Pancreas (tissue), 10 donors: Measurements from ENCODE around the gene COL4A1. TPM values are rescaled to one million over a fixed set of nuclear protein-coding genes. Genes with fewer than 3 reads are reported as not detected.

Experiments
- ATAC-seq, 4 donors: fragments of 200-7000 bp; cut with Tn5 transposase; one replicate each; pipeline versions ENCODE4 v1.8.0 to v1.9.1; 2020; ENCODE audit warnings: mild to moderate bottlenecking in 4 of 4, moderate library complexity in 4 of 4
- DNase-seq, 6 donors: peaks; one replicate each; pipeline ENCODE4 v3.0.0-alpha.2; 2020
- FAIRE-seq: peaks from 2 replicates; lab custom pipeline; 2012; peaks lifted over from hg19 to GRCh38; lab: Jason Lieb, UNC
- H3K27ac ChIP-seq, 4 donors: fragments of 200-600 bp; sonication (generic); 1 replicate in 3 of 4; 2 replicates in 1 of 4; pipeline versions ENCODE4 v1.5.0 to v1.8.0; 2020
- H3K27me3 ChIP-seq, 4 donors: fragments of 200-600 bp; one replicate each; pipeline ENCODE4 v1.8.0; 2021
- H3K36me3 ChIP-seq, 3 donors: fragments of 200-600 bp; sonication (generic) in 1 of 3; one replicate each; pipeline versions ENCODE4 v1.5.0 to v1.8.0; 2020 to 2021
- H3K4me1 ChIP-seq, 3 donors: fragments of 200-600 bp; one replicate each; pipeline ENCODE4 v1.8.0; 2021
- H3K4me3 ChIP-seq, 4 donors: fragments of 200-600 bp; sonication (generic) in 2 of 4; one replicate each; pipeline versions ENCODE4 v1.5.0 to v1.8.0; 2020 to 2021
- H3K9me3 ChIP-seq, 4 donors: fragments of 200-600 bp; one replicate each; pipeline ENCODE4 v1.8.0; 2021
- CTCF ChIP-seq, 4 donors: fragments of 200-600 bp; sonication (generic) in 3 of 4; IDR thresholded peaks; one replicate each; pipeline versions ENCODE4 v1.5.0 to v1.8.0; 2021; ENCODE audit warnings: antibody characterized with exemption in 4 of 4
- WGBS, 2 donors: extraction: QIAGEN DNeasy Blood & Tissue Kit; methylation state at CpG; one replicate each; pipeline ENCODE4 v1.1.7; 2013; 5-methylcytosine and 5-hydroxymethylcytosine counted together
- intact Hi-C, 3 donors: fragments of 100-400 bp; cut with DNase I; formaldehyde crosslinking; loops; one replicate each; pipeline versions ENCODE4 v1.11.1 to v1.14.2; 2022
- polyA plus RNA-seq, 2 donors: library from polyadenylated mRNA; stranded (reverse); fragments of 200-250 nt; gene quantifications; one replicate each; pipeline ENCODE4 v1.2.3, GENCODE V29; 2013
- total RNA-seq, 6 donors: library from RNA; stranded (reverse); fragmentation: NEBNext Ultra II Directional in 4 of 6; extraction: Animal tissue kit (Norgen Biotek cat#: 25700) in 4 of 6; gene quantifications; one replicate each; pipeline versions ENCODE4 v1.2.1 to v1.2.4, GENCODE V29; 2021 to 2023
- donor health status: healthy with polysubstance abuse.
- donor health status: DM: no; HTN: no; CAD: no; lungs with moderate emphysema.
- donor health status: DM: no; HTN: no; CAD: no.
- donor health status: control.
- donor health status: control.
- donor health status: Bipolar disorder and iron deficiency.
- donor health status: DM: yes; HTN: yes; CAD: no.
- donor health status: DM: no; HTN: no; CAD: no.
- donor health status: DM: no; HTN: no; CAD: no.
- donor health status: DM: yes; HTN: yes; CAD: no.

The COL4A1 gene
- total RNA-seq, result 100 to 1,000 TPM in 2 of 6 donors, 10 to 100 TPM in 4; 20.7 to 167 (median 51.7) TPM
- polyA plus RNA-seq, result 10 to 100 TPM; 22.5 to 35.0 TPM

GRCh38 chr13:110306960-110307766 lies at the start of gene COL4A1, which contains the start of gene COL4A2:
TSS of gene COL4A1 (minus strand) at chr13:110307157. CDS start at chr13:110307027, 130 bp downstream.
TSS of gene COL4A2 (plus strand) at chr13:110307284. CDS start at chr13:110307904, 620 bp downstream.
- FAIRE-seq, result no peak
- Histone ChIP-seq H3K27me3 (peaks cover 0 to 6% (median 2%) of the 10 kb centered on the region in 4 donors), H3K9me3 (no peaks in the 10 kb centered on the region), H3K4me1 (no peaks in the 10 kb centered on the region), H3K4me3 (peak within 1 kb of the TSS; percentile 33 to 65 (median 54)), H3K36me3 (no peaks in the 10 kb centered on the region), H3K27ac (peak within 1 kb of the TSS; percentile 26 to 70 (median 52))
- WGBS, 2 donors, result 1% methylated on average over 36 to 96 of the region's 96 CpGs
- DNase-seq, result peak in 5 of 6 donors; percentile 27 to 78 (median 63)
- ATAC-seq, result peak; percentile 61 to 76 (median 66)
- TF ChIP-seq CTCF (IDR thresholded peaks at IDR 0.05), result no peak
- intact Hi-C loops, result no loop called here

GRCh38 chr13:110356362-110356761 lies 49.4 kb upstream of the COL4A1 start:
- Histone ChIP-seq H3K4me1 (peaks cover 0 to 6% (median 0%) of the 10 kb centered on the region in 3 donors), H3K27ac (no peak overlapping the region), H3K4me3 (no peak overlapping the region), H3K9me3 (no peaks in the 10 kb centered on the region), H3K36me3 (no peaks in the 10 kb centered on the region), H3K27me3 (no peaks in the 10 kb centered on the region)
- intact Hi-C loops, result no loop called here
- ATAC-seq (no peak), DNase-seq (no peak), FAIRE-seq (no peak)
- 71 to 72% methylated on average over 12 of the region's 12 CpGs for WGBS, 2 donors
- no peak for TF ChIP-seq CTCF (IDR thresholded peaks at IDR 0.05)

- Histone ChIP-seq H3K4me3 (no peak overlapping the region), H3K4me1 (peaks cover 0 to 6% (median 0%) of the 10 kb centered on the region in 3 donors), H3K36me3 (no peaks in the 10 kb centered on the region), H3K27ac (no peak overlapping the region), H3K27me3 (no peaks in the 10 kb centered on the region), H3K9me3 (no peaks in the 10 kb centered on the region)
- intact Hi-C loops, result no loop called here
- ATAC-seq, result peak in 2 of 4 donors; percentile 38 to 55
- no peak for TF ChIP-seq CTCF (IDR thresholded peaks at IDR 0.05)
- peak in 1 of 6 donors; percentile 28 for DNase-seq
- no peak for FAIRE-seq
- 76 to 83% methylated on average over 5 of the region's 5 CpGs for WGBS, 2 donors
Measured at GRCh38 chr13:110354715-110355473, 47.9 kb upstream of the COL4A1 start.

GRCh38 chr13:110354123-110354627 lies 47.2 kb upstream of the COL4A1 start:
- intact Hi-C loops, result no loop called here
- Histone ChIP-seq H3K4me1 (peaks cover 0 to 6% (median 0%) of the 10 kb centered on the region in 3 donors), H3K27ac (no peak overlapping the region), H3K9me3 (no peaks in the 10 kb centered on the region), H3K27me3 (no peaks in the 10 kb centered on the region), H3K4me3 (no peak overlapping the region), H3K36me3 (no peaks in the 10 kb centered on the region)
- no peak for ATAC-seq
- WGBS, 2 donors, result 88% methylated on average over 6 of the region's 6 CpGs
- TF ChIP-seq CTCF (IDR thresholded peaks at IDR 0.05), result no peak
- FAIRE-seq, result peak; percentile 67
- DNase-seq, result no peak
